ENCODE data around the gene MYEOV.

DNA sequence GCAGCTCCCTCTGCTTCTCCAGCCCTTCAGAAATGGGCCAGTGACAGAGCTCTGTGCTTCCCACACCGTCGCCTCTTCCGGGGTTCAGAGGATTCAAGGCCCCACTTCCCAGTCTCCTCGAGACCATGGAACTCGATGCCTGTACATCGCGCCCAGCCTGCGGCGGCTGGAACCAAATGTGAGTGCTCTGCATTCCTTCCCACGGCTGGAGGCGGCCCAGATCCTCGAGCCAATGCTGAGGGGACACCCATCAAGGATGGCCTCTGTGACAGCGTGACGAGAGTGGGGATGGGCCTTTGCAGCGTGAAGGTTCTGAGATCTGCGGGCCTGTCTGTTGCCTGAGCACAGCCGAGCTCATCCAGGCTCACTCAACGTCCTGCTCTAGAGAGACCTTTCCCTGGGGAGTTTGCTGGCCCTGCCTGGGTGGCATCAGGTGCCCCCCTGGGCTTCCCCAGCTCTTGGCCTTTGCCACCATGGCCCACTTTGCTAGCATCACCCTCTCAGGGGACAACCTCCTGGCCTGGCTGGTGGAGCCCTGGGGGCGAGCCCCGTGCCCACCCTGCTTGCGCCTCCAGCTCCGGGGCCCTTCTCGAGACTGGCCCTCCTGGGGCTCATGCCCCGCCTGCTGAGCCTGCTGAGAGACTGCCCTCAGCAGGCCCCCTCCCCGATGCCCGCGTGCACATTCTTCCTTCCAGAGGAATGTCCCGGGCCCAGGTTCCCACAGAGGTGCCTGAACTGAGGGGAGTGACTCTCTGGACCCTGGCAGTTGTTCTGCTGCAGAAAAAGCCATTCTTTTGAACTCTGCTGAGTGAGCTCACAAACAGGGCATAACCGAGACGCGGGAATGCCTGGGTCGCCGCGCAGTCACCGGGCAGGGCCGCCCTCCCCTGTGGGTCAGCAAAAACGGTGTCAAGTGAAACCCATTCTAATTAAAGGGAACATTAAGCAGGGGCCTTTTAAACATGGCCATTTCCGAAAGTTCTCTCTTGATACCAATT lies 7.3 kb upstream of the MYEOV start:
- TF ChIP-seq EZH2 (IDR thresholded peaks at IDR 0.05; ENCODE audit: low read depth) = no peak
- TF ChIP-seq, protein P1, sequence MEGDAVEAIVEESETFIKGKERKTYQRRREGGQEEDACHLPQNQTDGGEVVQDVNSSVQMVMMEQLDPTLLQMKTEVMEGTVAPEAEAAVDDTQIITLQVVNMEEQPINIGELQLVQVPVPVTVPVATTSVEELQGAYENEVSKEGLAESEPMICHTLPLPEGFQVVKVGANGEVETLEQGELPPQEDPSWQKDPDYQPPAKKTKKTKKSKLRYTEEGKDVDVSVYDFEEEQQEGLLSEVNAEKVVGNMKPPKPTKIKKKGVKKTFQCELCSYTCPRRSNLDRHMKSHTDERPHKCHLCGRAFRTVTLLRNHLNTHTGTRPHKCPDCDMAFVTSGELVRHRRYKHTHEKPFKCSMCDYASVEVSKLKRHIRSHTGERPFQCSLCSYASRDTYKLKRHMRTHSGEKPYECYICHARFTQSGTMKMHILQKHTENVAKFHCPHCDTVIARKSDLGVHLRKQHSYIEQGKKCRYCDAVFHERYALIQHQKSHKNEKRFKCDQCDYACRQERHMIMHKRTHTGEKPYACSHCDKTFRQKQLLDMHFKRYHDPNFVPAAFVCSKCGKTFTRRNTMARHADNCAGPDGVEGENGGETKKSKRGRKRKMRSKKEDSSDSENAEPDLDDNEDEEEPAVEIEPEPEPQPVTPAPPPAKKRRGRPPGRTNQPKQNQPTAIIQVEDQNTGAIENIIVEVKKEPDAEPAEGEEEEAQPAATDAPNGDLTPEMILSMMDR (conservative IDR thresholded peaks at IDR 0.05) = no peak
